GM18858 (cell line): ENCODE measurements around the gene ABRAXAS1.
"Not testable (repeated sequence)": the region's sequence is repeated elsewhere in the genome, so short reads cannot be mapped to it uniquely, and the experiment has no call there.

Experiments used
- ATAC-seq: cut with Tn5 transposase; IDR thresholded peaks from one replicate; pipeline ENCODE4 v1.9.1; 2021; ENCODE audit not compliant: unreplicated experiment

ABRAXAS1 gene

GRCh38 chr4:83484500-83485461 lies at the start of gene ABRAXAS1:
TSS of gene ABRAXAS1 (minus strand) at chr4:83485100. CDS start at chr4:83485072, 28 bp downstream.
- ATAC-seq: peak; percentile 95

- ATAC-seq: no peak
Measured at GRCh38 chr4:83527671-83528070, 42.8 kb upstream of the ABRAXAS1 start.

GRCh38 chr4:83522239-83522638 lies 37.3 kb upstream of the ABRAXAS1 start:
- ATAC-seq: no peak

DNA sequence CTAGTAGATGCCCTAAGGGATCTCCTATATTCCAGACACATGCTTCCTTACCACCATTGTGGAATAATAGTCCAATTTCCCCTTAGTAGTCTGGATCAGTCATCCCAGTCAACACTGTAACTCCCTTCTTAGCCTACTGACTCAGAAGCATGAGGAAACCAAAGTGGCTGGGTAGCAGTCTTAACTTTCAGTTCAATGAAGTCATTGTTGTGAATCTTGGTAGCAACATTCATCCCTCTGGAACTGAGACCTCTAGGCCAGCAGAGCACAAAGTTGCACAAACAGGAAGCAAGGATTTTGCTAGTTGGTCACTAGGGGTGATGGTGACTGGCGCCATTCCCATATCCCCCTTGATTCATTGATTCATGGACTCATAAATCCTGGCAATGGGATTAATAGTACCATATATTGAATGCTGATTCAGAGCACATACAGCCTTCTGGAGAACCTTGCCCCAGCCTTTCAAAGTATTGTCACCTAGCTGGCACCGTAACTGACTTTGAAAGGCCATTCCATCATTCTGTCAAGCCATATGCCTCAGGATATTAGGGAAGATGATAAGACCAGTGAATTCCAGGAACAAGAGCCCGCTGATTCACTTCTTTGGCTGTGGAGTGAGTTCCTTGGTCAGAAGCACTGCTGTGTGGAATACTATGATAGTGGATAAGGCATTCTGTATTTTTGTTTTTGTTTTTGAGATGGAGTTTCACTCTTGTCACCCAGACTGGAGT lies 31.3 kb upstream of the ABRAXAS1 start:
- no peak for ATAC-seq

- ATAC-seq: no peak
Measured at GRCh38 chr4:83510442-83510841, 25.5 kb upstream of the ABRAXAS1 start.

DNA sequence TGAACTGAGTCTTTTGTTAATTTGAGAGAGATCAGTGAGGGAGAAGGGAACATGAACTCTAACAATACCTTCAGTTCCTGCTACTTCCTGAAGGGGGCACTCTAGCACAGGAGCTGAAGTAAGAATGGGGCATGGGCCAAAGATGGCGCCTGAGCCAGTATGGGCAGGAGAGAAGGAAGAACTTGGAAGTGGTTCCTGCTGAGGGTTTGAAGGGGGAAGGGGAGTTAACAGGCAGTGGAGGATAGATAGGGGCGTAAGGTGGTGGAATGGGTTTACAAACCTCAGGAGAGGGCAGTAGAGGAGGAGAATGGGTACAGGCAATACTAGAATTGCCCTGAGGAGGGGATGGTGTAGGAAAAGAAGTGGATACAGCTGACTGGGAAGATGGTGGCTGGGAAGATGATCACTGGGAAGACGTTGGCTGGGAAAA lies 24.3 kb upstream of the ABRAXAS1 start:
- ATAC-seq: not testable (repeated sequence)

GRCh38 chr4:83504996-83505395 lies 20.1 kb upstream of the ABRAXAS1 start:
- no peak for ATAC-seq

GRCh38 chr4:83504503-83504902 lies 19.6 kb upstream of the ABRAXAS1 start:
- no peak for ATAC-seq

GRCh38 chr4:83503974-83504373 lies 19.1 kb upstream of the ABRAXAS1 start:
- no peak for ATAC-seq

DNA sequence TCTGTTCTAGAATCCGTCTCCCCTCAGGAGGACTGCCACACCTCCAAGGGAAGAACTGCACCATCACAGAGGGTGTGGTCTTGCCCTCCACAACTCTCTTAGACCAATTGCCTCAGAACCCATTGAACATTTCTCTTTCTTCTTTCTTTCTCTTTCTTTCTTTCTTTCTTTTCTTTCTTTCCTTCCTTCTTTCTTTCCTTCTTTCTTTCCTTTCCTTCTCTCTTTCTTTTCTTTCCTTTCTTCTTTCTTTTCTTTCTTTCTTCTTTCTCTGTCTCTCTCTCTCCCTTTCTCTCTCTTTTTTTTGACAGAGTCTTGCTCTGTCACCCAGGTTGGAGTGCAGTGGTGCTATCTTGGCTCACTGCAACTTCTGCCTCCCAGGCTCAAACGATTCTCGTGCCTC lies 16.8 kb upstream of the ABRAXAS1 start:
- ATAC-seq: not testable (repeated sequence)

DNA sequence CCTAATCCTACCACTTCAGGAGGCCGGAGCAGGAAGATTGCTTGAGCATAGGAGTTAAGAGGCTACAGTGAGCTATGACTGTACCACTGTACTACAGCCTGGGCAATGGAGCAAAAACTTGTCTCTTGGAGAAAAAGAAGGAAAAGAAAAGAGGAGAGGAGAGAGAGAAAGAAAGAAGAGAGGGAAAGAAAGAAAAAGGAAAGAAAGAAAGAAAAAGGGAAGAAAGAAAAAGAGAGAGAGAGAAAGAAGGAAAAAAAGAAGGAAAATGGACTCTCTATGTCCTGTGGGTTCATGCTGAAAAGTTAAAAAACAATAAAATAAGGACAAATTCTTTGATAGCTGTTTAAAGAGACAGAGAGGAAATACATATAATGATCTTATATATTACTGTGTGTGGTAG lies 13.3 kb upstream of the ABRAXAS1 start:
- ATAC-seq: no peak

GRCh38 chr4:83496085-83496917 lies 11.4 kb upstream of the ABRAXAS1 start:
- ATAC-seq: not testable (repeated sequence)

- ATAC-seq: peak; percentile 84
Measured at GRCh38 chr4:83490876-83491450, 6.1 kb upstream of the ABRAXAS1 start.

DNA sequence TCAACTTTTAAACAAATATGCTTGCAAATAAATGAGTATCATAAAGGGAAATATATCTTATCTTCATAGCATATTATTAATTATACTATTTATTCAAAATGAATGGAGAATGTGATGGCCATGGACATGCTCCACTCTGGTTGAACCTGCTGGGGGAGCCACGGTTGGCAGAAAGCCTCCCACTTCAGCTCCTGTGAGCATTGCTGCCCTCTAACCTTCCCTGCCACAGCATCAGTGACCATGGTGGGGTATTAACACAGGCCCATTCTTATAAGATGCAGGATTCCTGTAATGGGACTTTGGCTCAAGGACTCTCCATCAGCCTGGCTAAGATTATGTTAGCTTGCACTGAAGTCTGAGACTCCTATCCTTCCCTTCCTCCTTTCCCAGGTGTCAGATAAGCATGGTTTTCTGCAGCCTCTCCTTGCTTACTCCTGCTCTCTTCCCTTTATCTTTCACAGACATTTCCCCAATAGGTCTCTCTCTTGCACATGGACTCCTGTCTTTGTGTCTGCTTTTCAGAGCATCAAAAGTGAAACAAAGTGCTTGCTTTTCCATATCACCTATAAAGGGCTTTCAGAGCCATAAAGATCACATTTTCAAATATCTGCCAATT lies 4.9 kb upstream of the ABRAXAS1 start:
- no peak for ATAC-seq

- ATAC-seq: no peak
Measured at GRCh38 chr4:83486457-83487129, 1.7 kb upstream of the ABRAXAS1 start.

- no peak for ATAC-seq
Measured at GRCh38 chr4:83473966-83474365, 10.9 kb downstream of the ABRAXAS1 start.

DNA sequence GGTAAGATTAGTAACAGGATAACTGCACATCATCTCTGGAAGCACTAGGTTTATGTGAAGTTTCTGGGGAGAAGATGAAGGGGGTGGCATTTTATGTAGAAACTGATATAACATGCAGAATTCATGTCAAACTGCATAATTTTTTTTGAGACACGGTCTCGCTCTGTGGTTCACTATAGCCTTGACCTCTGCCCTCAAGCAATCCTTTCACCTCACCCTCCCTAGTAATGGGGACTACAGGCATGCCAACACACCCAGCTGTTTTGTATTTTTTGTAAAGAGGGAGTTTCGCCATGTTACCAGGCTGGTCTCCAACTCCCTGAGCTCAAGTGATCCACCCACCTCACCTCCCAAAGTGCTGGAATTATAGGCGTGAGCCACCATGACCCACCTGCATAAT lies 11.5 kb downstream of the ABRAXAS1 start:
- ATAC-seq: no peak

DNA sequence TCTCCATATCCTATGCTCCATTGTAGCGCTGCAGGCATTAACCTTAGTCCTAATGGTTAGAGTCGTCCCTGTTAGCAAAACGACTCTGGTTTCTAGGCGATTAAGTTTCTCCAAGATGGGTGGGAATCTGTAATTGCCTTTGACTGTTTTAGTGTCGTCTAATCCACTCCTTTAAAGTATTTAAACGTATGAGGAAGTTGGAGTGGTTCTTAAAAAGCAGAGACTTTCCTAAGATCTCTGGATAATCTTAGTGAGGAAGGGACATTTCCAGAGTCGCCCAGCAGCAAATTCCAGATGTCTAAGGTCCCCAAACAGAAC lies 28.8 kb downstream of the ABRAXAS1 start:
- ATAC-seq: no peak

DNA sequence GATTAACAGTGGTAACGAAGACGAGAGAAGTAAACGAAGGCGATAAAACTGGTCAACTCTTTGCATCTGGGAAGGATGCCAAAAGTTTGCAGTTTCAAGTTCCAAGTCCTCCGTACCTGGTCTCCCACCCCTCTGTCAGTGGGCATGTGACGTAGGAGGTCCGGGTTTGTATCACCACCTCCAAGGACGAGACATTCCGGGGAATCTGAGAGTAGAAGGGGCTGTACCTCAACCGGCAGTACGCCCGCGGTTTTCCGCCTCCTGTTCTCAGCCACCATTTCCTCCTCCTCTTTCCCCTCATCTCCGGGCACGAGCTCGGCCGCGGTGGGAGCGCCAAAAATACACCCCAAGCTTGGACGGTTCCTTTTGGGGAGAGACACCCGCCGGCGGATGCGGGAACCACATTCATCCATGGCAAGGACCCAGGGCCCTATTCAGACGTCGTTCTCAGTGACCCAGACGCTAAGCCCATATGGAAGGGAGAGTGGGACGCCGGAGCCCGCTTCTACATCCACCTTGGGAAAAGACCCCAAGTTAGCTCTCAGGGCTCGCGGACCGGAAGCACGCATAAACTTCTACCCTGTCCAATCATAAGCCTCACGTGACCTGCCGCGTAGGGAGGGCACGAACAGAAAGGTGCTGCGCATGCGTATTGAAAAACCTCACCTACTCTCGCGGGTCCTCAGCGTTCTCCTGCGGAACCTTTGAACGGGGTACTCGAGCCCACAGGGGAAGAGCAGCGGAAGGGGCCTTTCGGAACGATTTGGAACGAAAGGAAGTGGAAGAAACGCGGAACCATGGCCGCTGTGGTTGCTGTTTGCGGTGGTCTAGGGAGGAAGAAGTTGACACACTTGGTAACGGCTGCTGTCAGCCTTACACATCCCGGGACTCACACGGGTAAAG lies 29.4 kb downstream of the ABRAXAS1 start, which contains the start of the genes HELQ and MRPS18C:
Gene HELQ, minus strand, starts transcription at position 543 of the 903 bp plus-strand sequence. Its CDS starts 130 bp downstream, at position 413.
Gene MRPS18C, plus strand, starts transcription at position 778 of the 903 bp plus-strand sequence. Its CDS starts 20 bp downstream, at position 798.
- peak; percentile 92 for ATAC-seq
